Measurements from ENCODE around the gene TES. TPM values are rescaled to one million over a fixed set of nuclear protein-coding genes. Genes with fewer than 3 reads are reported as not detected.

The TES gene
- total and polyA plus RNA-seq, 9 of the 15 experiments (the other 6 are each of a cell fraction or from before 2014, with no cell fraction given): 20.7 to 61.6 (median 53.8) TPM

DNA sequence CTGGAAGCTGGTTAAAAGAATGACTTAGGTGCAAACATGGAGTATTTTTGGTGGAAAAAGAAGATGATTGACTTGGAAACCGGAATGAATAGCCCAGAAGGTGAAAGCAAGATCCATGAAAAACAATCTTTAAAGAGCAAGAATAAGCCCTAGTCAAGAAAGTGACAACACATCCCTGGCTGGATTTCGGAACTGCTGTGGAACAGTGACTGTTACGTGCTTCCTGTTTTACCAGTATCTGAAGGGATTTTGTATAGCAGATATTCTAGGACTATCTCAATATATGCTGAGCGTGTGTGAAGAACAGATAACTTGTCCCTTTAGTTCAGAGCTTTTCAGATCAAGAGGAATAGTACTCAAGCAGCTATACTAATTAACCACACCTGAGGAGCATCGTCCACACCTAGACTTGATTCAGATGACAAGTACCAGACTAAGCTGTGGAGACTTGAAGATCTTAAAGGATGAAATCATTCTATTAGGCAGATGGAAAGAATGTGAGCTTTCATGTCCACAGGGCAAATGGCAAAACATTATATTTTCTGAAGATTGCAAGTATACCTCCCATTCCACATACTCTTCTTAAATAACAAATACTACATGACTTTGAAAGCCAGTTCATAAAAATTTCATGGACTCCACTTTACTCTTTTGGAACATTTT lies 11.5 kb upstream of the TES start:
- Histone ChIP-seq H3K9me3 (replicated peaks; ENCODE audit: control insufficient read depth, insufficient read depth, low read depth, low read length) (no peaks in the 10 kb centered on the region), H3K79me2 (ENCODE audit: control insufficient read depth, insufficient read depth, low read length) (no peaks in the 10 kb centered on the region), H3K4me2 (ENCODE audit: insufficient read depth, low read length) (no peak overlapping the region), H3K9ac (ENCODE audit: insufficient read depth in 1 of 2, low read depth in 2 of 2, low read length in 2 of 2) (no peak overlapping the region), H3K4me1 (replicated peaks in 1 of 2; ENCODE audit: control insufficient read depth in 2 of 2, insufficient read depth in 2 of 2, low read length in 2 of 2) (no peaks in the 10 kb centered on the region), H2AFZ (ENCODE audit: low read depth, low read length) (no peak overlapping the region), H3K27ac (ENCODE audit: extremely low read depth, low read depth, low read length) (no peak overlapping the region), H3K4me3 (no peak overlapping the region), H3K36me3 (ENCODE audit: control insufficient read depth, insufficient read depth, low read length) (no peaks in the 10 kb centered on the region), H3K9me1 (ENCODE audit: control insufficient read depth, insufficient read depth, low read length) (no peaks in the 10 kb centered on the region), H4K20me1 (replicated peaks; ENCODE audit: control insufficient read depth, insufficient read depth, low read length) (no peaks in the 10 kb centered on the region), H3K27me3 (ENCODE audit: control insufficient read depth in 2 of 2, insufficient read depth in 2 of 2, low read length in 2 of 2) (no peaks in the 10 kb centered on the region)
- intact Hi-C loops (cut with micrococcal nuclease) (no loop called here), in situ Hi-C loops (cut with MboI) (no loop called here)
- WGBS (ENCODE audit: insufficient coverage, low coverage, missing lambda C conversion rate): 3% methylated on average over 5 of the region's 5 CpGs
- POLR2A ChIA-PET: interaction anchor here (0.6 to 1.9 kb wide), 4 partner anchors 10 to 23 kb away, joined by 3 to 8 read pairs (median 4); partner anchors contain the start of gene TES
- no peak for DNase-seq (ENCODE audit: extremely low read depth in 1 of 4, low spot score in 3 of 4)
- no peak for FAIRE-seq
- BruUV-seq (replicated peaks): no TSS peak
- ATAC-seq: no peak; the same call in 2 of the 3 replicates
- TF ChIP-seq PRPF4 (IDR thresholded peaks at IDR 0.05; ENCODE audit: insufficient read depth, low read depth, low read length, poor library complexity, severe bottlenecking) (no peak), ZNF584 (CRISPR knock-in tag; IDR thresholded peaks at IDR 0.05; ENCODE audit: low read depth) (peak; percentile 100)
- CTCF ChIA-PET (ENCODE audit: low intra/inter-chr PET ratio): no interaction called here

DNA sequence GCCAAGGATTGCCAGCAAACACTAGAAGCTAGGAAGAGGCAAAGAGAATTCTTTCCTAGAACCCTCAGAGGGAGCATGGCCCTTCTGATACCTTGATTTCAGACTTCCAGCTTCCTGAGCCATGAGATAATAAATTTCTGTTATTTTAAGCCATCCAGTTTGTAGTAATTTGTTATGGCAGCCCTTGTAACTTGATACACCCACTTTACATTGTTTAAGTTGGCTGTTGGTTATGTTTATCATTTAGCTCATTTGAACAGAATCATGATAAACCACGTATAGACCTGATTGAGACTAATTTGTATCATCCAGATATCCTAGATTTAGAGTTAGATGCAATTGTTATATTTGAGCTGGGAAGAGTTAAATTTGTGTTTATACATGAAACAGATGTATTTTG lies 9.4 kb upstream of the TES start:
- Histone ChIP-seq H3K27ac (ENCODE audit: extremely low read depth, low read depth, low read length) (no peak overlapping the region), H3K27me3 (ENCODE audit: control insufficient read depth in 2 of 2, insufficient read depth in 2 of 2, low read length in 2 of 2) (no peaks in the 10 kb centered on the region), H3K9ac (ENCODE audit: insufficient read depth in 1 of 2, low read depth in 2 of 2, low read length in 2 of 2) (no peak overlapping the region), H3K9me3 (replicated peaks; ENCODE audit: control insufficient read depth, insufficient read depth, low read depth, low read length) (no peaks in the 10 kb centered on the region), H3K4me2 (ENCODE audit: insufficient read depth, low read length) (no peak overlapping the region), H3K4me3 (no peak overlapping the region), H3K79me2 (ENCODE audit: control insufficient read depth, insufficient read depth, low read length) (no peaks in the 10 kb centered on the region), H4K20me1 (replicated peaks; ENCODE audit: control insufficient read depth, insufficient read depth, low read length) (no peaks in the 10 kb centered on the region), H3K36me3 (ENCODE audit: control insufficient read depth, insufficient read depth, low read length) (no peaks in the 10 kb centered on the region), H3K9me1 (ENCODE audit: control insufficient read depth, insufficient read depth, low read length) (no peaks in the 10 kb centered on the region), H2AFZ (ENCODE audit: low read depth, low read length) (no peak overlapping the region), H3K4me1 (replicated peaks in 1 of 2; ENCODE audit: control insufficient read depth in 2 of 2, insufficient read depth in 2 of 2, low read length in 2 of 2) (no peaks in the 10 kb centered on the region)
- no TSS peak for BruUV-seq (replicated peaks)
- TF ChIP-seq KLF10 (CRISPR knock-in tag; IDR thresholded peaks at IDR 0.05) (no peak), ZNF668 (CRISPR knock-in tag; IDR thresholded peaks at IDR 0.05) (0 out of 2 replicates have a peak, but pooled peaks have one; percentile 9)
- CTCF ChIA-PET (ENCODE audit: low intra/inter-chr PET ratio): no interaction called here
- ATAC-seq (no peak), FAIRE-seq (no peak), DNase-seq (ENCODE audit: extremely low read depth in 1 of 4, low spot score in 3 of 4) (no peak)
- in situ Hi-C loops (cut with MboI) (no loop called here), intact Hi-C loops (cut with micrococcal nuclease) (no loop called here)
- POLR2A ChIA-PET: interaction anchor here (0.6 to 1.5 kb wide), 4 partner anchors 9 to 49 kb away, joined by 3 to 13 read pairs (median 4); partner anchors contain the start of gene TES
- 0% methylated on average over 1 of the region's 1 CpG for WGBS (ENCODE audit: insufficient coverage, low coverage, missing lambda C conversion rate)

Measured in K562 (cell line).